Parathyroid adenoma (tissue), 2 donors: ENCODE data around the gene ALCAM.

ENCODE experiments used
- H2AFZ ChIP-seq: fragments of 300-600 bp; sonication (generic); one replicate; pipeline ENCODE4 v1.7.0; 2017; ENCODE audit warnings: antibody characterized with exemption, mild to moderate bottlenecking
- H3K27ac ChIP-seq: fragments of 300-600 bp; sonication (generic); one replicate; pipeline ENCODE4 v1.7.0; 2017
- H3K27me3 ChIP-seq: fragments of 300-600 bp; sonication (generic); one replicate; pipeline ENCODE4 v1.7.0; 2017; ENCODE audit warnings: low read length; ENCODE audit not compliant: control insufficient read depth, insufficient read depth
- H3K36me3 ChIP-seq: fragments of 300-600 bp; sonication (generic); one replicate; pipeline ENCODE4 v1.7.0; 2017; ENCODE audit warnings: low read length; ENCODE audit not compliant: control insufficient read depth, insufficient read depth
- H3K4me1 ChIP-seq: fragments of 300-600 bp; sonication (generic); one replicate; pipeline ENCODE4 v1.7.0; 2017; ENCODE audit warnings: control low read depth
- H3K4me2 ChIP-seq: fragments of 300-600 bp; sonication (generic); one replicate; pipeline ENCODE4 v1.7.0; 2017; ENCODE audit warnings: low read length
- H3K4me3 ChIP-seq: fragments of 300-600 bp; sonication (generic); one replicate; pipeline ENCODE4 v1.7.0; 2017; ENCODE audit warnings: low read depth, low read length
- H3K79me2 ChIP-seq: fragments of 300-600 bp; sonication (generic); one replicate; pipeline ENCODE4 v1.7.0; 2017; ENCODE audit warnings: control low read depth
- H3K9ac ChIP-seq: fragments of 300-600 bp; sonication (generic); one replicate; pipeline ENCODE4 v1.7.0; 2017; ENCODE audit warnings: mild to moderate bottlenecking
- H3K9me3 ChIP-seq: fragments of 300-600 bp; sonication (generic); one replicate; pipeline ENCODE4 v1.7.0; 2017; ENCODE audit warnings: low read length; ENCODE audit not compliant: control insufficient read depth
- CTCF ChIP-seq: fragments of 300-600 bp; sonication (generic); IDR thresholded peaks from one replicate; pipeline ENCODE4 v1.7.0; 2017; ENCODE audit warnings: antibody characterized with exemption, mild to moderate bottlenecking
- donor health status: primary hyperparathyroidism.

Gene ALCAM

GRCh38 chr3:105449414-105449813 is 82.7 kb downstream of the ALCAM start:
- H2AFZ ChIP-seq: no peak overlapping the region
- no peak for TF ChIP-seq CTCF
- no peaks in the 10 kb centered on the region for H3K27me3 ChIP-seq
- H3K4me2 ChIP-seq: no peak overlapping the region
- H3K36me3 ChIP-seq: no peaks in the 10 kb centered on the region
- no peak overlapping the region for H3K9ac ChIP-seq
- H3K27ac ChIP-seq: no peak overlapping the region
- H3K4me3 ChIP-seq: no peak overlapping the region
- H3K79me2 ChIP-seq: peaks cover 39% of the 10 kb centered on the region
- H3K9me3 ChIP-seq: no peaks in the 10 kb centered on the region
- peaks cover 6% of the 10 kb centered on the region for H3K4me1 ChIP-seq

GRCh38 chr3:105456017-105456416 is 89.3 kb downstream of the ALCAM start:
- H3K9me3 ChIP-seq: no peaks in the 10 kb centered on the region
- H3K27ac ChIP-seq: no peak overlapping the region
- no peak overlapping the region for H2AFZ ChIP-seq
- peaks cover 56% of the 10 kb centered on the region for H3K79me2 ChIP-seq
- H3K4me3 ChIP-seq: no peak overlapping the region
- no peak for TF ChIP-seq CTCF
- no peak overlapping the region for H3K4me2 ChIP-seq
- H3K9ac ChIP-seq: no peak overlapping the region
- H3K36me3 ChIP-seq: no peaks in the 10 kb centered on the region
- H3K27me3 ChIP-seq: no peaks in the 10 kb centered on the region
- peaks cover 16% of the 10 kb centered on the region for H3K4me1 ChIP-seq

- H3K9ac ChIP-seq: no peak overlapping the region
Observed at GRCh38 chr3:105458518-105459215, 92.0 kb downstream of the ALCAM start.

GRCh38 chr3:105459566-105460290 is 93.0 kb downstream of the ALCAM start:
- no peak overlapping the region for H3K9ac ChIP-seq
- H3K36me3 ChIP-seq: no peaks in the 10 kb centered on the region
- TF ChIP-seq CTCF: no peak
- no peak overlapping the region for H3K4me3 ChIP-seq
- H3K4me2 ChIP-seq: no peak overlapping the region
- no peak overlapping the region for H3K27ac ChIP-seq
- H3K9me3 ChIP-seq: no peaks in the 10 kb centered on the region
- peaks cover 25% of the 10 kb centered on the region for H3K4me1 ChIP-seq
- H2AFZ ChIP-seq: no peak overlapping the region
- peaks cover 32% of the 10 kb centered on the region for H3K79me2 ChIP-seq
- H3K27me3 ChIP-seq: no peaks in the 10 kb centered on the region

More at GRCh38 chr3:105458518-105459215, 92.0 kb downstream of the ALCAM start:
- TF ChIP-seq CTCF: no peak
- H3K4me2 ChIP-seq: no peak overlapping the region
- H3K4me1 ChIP-seq: peaks cover 25% of the 10 kb centered on the region
- no peak overlapping the region for H2AFZ ChIP-seq
- H3K27me3 ChIP-seq: no peaks in the 10 kb centered on the region
- H3K4me3 ChIP-seq: no peak overlapping the region
- H3K9me3 ChIP-seq: no peaks in the 10 kb centered on the region
- peaks cover 36% of the 10 kb centered on the region for H3K79me2 ChIP-seq
- H3K36me3 ChIP-seq: no peaks in the 10 kb centered on the region
- H3K27ac ChIP-seq: no peak overlapping the region
